ENCODE results near the gene EXOC3L1. TPM values are rescaled to one million over a fixed set of nuclear protein-coding genes. Genes with fewer than 3 reads are reported as not detected.

The EXOC3L1 gene
- total RNA-seq, 1 experiment from 2014 or later = 0.30 TPM

DNA sequence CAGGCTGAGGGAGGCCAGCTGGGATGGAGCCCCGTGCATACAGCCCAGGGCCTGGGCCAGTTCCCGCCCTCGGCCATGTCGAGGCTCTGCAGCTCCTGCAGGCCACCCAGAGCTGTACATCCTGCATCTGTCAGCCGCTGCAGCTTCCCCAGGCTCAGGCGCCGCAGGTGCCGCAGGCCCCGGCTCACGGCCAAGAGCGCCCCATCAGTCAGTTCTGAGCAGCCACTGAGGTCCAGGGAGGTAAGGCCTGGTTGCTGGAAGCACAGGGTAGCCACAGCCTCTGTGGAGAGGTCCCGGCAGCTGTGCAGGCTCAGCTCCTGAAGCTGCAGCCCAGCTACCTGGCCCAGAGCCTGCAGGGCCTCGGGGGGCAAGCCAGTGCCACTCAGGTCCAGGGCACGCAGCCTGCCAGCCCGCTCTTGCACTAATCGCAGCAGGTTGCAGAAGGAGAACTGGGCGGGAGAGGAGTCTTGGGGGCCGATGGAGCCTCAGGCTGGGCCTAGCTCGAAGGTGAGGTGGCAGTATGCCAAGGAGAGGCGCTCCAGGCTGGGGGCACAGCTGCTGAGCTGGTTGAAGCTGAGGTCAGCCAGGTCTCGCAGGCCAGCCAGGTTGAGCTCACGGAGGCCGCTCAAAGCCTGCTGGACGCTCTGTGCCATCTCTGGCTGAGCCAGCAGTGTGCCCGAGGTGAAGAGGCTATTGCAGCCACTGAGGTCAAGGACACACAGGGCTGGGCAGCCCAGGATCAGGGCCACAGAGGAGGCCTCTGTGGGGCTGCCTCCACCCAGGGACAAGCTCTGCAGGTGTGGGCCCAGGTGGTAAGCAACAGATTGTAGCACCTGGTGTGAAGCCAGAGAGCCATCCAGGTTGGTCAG is 20.4 kb upstream of the EXOC3L1 start:
- POLR2A ChIA-PET = no interaction called here
- no peaks in the 10 kb centered on the region for H3K36me3 ChIP-seq (ENCODE audit: control insufficient read depth in 1 of 2, insufficient read depth in 2 of 2, low read length in 2 of 2)
- H3K4me3 ChIP-seq (replicated peaks in 1 of 2; ENCODE audit: low read depth in 1 of 2, low read length in 2 of 2) = no peak overlapping the region
- no peaks in the 10 kb centered on the region for H3K9me3 ChIP-seq (ENCODE audit: control insufficient read depth in 1 of 2, insufficient read depth in 1 of 2, low read depth in 1 of 2, low read length in 2 of 2)
- H3K4me2 ChIP-seq (ENCODE audit: low read length) = no peak overlapping the region
- H3K9me2 ChIP-seq (ENCODE audit: insufficient read depth) = no peaks in the 10 kb centered on the region
- BruUV-seq (replicated peaks) = no TSS peak
- H2AFZ ChIP-seq (ENCODE audit: low read depth, low read length, poor library complexity, severe bottlenecking) = no peak overlapping the region
- TF ChIP-seq ZFX (IDR thresholded peaks at IDR 0.05) (no peak), CBX3 (IDR thresholded peaks at IDR 0.05; ENCODE audit: low read depth) (no peak), EGR1 (IDR thresholded peaks at IDR 0.05; ENCODE audit: low read depth) (no peak), EZH2phosphoT487 (IDR thresholded peaks at IDR 0.05; ENCODE audit: borderline replicate concordance) (no peak), ZNF274 (IDR thresholded peaks at IDR 0.05; ENCODE audit: low read depth, low read length) (no peak), JUND (IDR thresholded peaks at IDR 0.05) (no peak), FOSL1 (IDR thresholded peaks at IDR 0.05; ENCODE audit: low read depth) (no peak)
- TF ChIP-seq, protein P1, sequence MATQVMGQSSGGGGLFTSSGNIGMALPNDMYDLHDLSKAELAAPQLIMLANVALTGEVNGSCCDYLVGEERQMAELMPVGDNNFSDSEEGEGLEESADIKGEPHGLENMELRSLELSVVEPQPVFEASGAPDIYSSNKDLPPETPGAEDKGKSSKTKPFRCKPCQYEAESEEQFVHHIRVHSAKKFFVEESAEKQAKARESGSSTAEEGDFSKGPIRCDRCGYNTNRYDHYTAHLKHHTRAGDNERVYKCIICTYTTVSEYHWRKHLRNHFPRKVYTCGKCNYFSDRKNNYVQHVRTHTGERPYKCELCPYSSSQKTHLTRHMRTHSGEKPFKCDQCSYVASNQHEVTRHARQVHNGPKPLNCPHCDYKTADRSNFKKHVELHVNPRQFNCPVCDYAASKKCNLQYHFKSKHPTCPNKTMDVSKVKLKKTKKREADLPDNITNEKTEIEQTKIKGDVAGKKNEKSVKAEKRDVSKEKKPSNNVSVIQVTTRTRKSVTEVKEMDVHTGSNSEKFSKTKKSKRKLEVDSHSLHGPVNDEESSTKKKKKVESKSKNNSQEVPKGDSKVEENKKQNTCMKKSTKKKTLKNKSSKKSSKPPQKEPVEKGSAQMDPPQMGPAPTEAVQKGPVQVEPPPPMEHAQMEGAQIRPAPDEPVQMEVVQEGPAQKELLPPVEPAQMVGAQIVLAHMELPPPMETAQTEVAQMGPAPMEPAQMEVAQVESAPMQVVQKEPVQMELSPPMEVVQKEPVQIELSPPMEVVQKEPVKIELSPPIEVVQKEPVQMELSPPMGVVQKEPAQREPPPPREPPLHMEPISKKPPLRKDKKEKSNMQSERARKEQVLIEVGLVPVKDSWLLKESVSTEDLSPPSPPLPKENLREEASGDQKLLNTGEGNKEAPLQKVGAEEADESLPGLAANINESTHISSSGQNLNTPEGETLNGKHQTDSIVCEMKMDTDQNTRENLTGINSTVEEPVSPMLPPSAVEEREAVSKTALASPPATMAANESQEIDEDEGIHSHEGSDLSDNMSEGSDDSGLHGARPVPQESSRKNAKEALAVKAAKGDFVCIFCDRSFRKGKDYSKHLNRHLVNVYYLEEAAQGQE (IDR thresholded peaks at IDR 0.05; ENCODE audit: low read depth) = no peak
- TF ChIP-seq, protein P2, sequence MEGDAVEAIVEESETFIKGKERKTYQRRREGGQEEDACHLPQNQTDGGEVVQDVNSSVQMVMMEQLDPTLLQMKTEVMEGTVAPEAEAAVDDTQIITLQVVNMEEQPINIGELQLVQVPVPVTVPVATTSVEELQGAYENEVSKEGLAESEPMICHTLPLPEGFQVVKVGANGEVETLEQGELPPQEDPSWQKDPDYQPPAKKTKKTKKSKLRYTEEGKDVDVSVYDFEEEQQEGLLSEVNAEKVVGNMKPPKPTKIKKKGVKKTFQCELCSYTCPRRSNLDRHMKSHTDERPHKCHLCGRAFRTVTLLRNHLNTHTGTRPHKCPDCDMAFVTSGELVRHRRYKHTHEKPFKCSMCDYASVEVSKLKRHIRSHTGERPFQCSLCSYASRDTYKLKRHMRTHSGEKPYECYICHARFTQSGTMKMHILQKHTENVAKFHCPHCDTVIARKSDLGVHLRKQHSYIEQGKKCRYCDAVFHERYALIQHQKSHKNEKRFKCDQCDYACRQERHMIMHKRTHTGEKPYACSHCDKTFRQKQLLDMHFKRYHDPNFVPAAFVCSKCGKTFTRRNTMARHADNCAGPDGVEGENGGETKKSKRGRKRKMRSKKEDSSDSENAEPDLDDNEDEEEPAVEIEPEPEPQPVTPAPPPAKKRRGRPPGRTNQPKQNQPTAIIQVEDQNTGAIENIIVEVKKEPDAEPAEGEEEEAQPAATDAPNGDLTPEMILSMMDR (IDR thresholded peaks at IDR 0.05 in 2 of 3, conservative IDR thresholded peaks at IDR 0.05 in 1 of 3; ENCODE audit: borderline replicate concordance in 1 of 3, insufficient read depth in 1 of 3, low read depth in 2 of 3, low read length in 2 of 3) = no peak
- TF ChIP-seq, protein P3, sequence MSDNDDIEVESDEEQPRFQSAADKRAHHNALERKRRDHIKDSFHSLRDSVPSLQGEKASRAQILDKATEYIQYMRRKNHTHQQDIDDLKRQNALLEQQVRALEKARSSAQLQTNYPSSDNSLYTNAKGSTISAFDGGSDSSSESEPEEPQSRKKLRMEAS (IDR thresholded peaks at IDR 0.05) = no peak
- TF ChIP-seq, protein P4, sequence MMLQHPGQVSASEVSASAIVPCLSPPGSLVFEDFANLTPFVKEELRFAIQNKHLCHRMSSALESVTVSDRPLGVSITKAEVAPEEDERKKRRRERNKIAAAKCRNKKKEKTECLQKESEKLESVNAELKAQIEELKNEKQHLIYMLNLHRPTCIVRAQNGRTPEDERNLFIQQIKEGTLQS (IDR thresholded peaks at IDR 0.05) = no peak
- H3K4me1 ChIP-seq (ENCODE audit: control insufficient read depth in 1 of 2, insufficient read depth in 2 of 2, low read length in 2 of 2) = peaks cover 11 to 34% of the 10 kb centered on the region in 2 experiments
- RAD21 ChIA-PET (ENCODE audit: low non-redundant PET in 1 of 2, low total read pairs in 2 of 2, uncharacterized antibody in 2 of 2, unreplicated experiment in 2 of 2) = no interaction called here
- CTCF ChIA-PET = interaction anchor here (1.4 kb wide), 1 partner anchor 12 kb away, joined by 3 read pairs; no protein-coding TSS in a partner anchor
- ATAC-seq (no peak), DNase-seq (ENCODE audit: low read depth, low spot score) (no peak)
- H3K27me3 ChIP-seq (ENCODE audit: insufficient read depth, low read length) = no peaks in the 10 kb centered on the region
- no peaks in the 10 kb centered on the region for H4K20me1 ChIP-seq (ENCODE audit: insufficient read depth)
- no peak overlapping the region for H3K9ac ChIP-seq (ENCODE audit: low read length)
- intact Hi-C loops (cut with micrococcal nuclease) = no loop called here
- no peak overlapping the region for H3K27ac ChIP-seq (ENCODE audit: low read depth, low read length)
- H3K79me2 ChIP-seq (ENCODE audit: insufficient read depth, low read length) = no peaks in the 10 kb centered on the region

Measured in HCT116 (cell line).